Stimulated activated CD4-positive, alpha-beta T cell treated with anti-CD3 and anti-CD28 coated beads, TNF-alpha, amount 100 ng/mL, for 24 hours (primary cell): Measurements from ENCODE around the gene ZNF831.

Experiments
- DNase-seq, 3 experiments: peaks; one replicate each; pipeline ENCODE4 v3.0.0-alpha.2; 2020; ENCODE audit warnings: low read depth in 3 of 3

Gene ZNF831

DNA sequence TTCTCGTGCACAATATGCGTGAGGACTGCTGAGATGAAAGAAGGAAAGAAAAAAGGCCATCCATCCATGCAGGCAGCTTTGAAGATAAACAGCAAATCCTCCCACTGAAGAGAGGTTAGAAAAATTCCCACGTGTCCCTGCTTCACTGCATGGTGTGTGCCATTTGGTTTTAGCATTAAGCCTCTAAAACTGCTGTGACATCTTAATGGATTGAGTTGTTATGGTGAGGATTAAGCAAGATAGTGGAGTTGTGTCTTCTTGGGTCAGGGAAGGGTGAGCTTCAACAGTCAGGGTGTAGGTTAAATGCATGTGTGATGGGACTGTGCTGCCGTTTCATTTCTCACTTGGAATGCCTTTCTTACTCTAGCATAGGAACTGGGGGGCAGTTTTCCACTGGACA, 50.5 kb downstream of the ZNF831 start:
- no peak for DNase-seq

DNA sequence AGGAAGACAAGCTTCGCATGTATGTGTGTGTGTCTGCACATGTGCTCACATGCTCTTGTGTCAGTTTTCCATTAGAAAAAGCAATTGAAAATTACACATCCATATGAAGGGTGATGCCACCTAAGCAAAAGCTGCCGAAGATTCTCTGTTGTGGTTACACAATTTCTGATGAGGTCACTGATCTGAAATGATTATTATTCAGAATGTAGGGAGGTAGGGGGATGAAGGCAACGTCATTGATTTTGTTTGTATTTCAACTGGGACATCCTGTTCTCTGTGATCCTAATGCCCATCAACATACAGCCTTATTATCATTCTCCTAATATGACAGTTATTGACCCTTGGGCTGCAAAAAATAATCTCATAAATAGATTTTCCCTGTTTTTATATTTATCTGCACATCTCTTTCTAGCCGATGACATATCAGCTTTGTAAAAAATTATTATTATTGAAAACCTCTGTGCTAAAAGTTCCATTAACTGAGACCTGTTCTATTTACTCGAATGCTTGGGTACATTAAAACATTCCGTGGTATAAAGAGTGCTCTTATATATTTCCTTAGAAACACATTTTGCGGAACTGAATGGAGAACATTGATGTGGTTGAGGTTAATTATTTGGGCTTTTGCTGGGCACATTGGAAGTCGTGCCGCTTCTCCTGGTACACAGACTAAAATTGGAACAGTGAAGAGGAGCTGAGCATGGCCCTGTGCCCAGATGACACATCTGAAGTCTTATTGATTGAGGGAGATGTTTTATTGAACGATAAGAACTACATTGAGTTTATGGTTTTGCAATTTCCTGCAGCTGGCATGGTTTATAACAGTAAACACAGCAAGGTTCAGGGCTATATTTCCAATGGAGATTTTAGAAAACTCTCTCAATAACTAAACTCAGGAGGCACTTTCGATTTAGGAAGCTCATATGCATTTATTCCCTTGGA, 51.3 kb downstream of the ZNF831 start:
- DNase-seq: no peak

DNA sequence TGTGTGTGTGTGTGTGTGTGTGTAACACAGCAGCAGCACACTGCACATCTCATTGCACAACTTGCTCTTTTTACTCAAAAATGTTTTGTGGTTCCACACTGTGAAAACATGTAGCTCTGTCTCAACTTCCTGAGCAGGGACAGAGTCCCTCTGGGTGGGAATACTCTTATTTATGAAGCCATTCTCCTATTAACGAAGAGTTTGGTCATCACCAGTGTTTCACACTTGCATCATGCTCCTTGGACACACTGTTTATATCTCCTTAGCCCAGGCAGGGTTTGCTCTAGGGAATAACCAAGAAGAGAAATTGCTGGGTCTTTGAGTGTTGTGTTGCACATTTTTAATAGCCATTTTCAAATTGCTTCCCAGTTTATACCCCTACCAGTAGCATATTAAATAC, 53.6 kb downstream of the ZNF831 start:
- DNase-seq: no peak

DNA sequence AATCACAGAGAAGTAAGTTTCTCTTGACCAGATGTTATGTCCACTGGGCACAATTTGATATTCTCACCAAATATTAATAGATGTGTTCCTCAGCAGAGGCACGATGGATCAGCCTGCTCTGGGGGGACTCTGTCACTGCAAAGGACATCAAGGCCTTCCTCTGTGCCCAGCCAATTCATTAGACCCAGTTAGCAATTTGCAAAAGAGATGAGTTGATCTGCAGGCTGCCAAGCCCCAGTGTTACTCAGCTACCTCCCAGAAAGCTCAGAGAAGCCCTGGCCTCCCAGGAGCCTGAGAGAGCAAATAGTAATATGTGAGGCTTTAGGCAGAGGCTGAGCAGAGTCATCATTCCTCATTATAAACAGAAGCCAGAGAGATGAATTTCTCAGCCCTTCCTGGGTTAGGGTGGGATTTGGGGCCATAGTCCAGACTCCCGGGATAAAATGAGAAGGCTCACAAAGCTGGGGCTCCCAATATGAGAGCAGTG, 54.2 kb downstream of the ZNF831 start:
- DNase-seq: no peak

DNA sequence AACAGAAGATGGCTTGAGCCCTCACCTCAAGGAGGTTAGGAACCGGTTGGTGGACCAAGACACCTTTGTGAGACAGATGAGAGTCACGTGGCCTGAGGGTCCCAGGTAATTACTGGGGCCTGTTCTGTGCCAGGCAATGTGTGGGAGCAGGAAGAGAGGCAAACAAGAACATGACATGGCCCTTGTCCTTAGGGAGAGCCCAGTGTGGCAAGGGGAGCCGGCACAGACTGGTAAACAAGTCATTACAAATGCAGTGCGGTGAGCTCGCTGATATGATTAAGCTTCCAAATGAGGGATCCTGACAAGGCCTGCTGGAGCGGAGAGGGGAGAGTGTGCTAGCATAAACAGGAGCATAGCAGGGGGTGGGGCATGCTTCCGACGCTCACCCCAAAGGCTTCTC, 55.6 kb downstream of the ZNF831 start:
- no peak for DNase-seq

DNA sequence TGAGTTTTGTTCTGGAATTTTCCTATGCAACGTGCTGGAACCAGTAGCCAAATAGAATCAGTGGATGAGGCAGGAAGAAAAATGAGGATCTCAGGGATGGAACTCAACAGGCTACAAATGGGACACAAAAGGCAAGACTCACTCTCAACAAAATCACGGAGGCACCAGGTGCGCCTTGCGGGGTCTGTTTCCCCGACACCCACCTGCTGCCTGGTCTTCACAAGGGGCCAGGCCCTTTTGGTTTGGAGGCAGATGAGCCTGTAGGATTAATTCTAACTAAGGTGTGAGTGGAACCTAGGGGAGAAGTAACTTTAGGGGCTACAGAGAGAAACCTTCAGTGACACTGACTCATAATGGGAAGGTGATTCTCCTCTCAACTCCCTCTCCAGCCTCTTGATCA, 56.5 kb downstream of the ZNF831 start:
- no peak for DNase-seq

DNA sequence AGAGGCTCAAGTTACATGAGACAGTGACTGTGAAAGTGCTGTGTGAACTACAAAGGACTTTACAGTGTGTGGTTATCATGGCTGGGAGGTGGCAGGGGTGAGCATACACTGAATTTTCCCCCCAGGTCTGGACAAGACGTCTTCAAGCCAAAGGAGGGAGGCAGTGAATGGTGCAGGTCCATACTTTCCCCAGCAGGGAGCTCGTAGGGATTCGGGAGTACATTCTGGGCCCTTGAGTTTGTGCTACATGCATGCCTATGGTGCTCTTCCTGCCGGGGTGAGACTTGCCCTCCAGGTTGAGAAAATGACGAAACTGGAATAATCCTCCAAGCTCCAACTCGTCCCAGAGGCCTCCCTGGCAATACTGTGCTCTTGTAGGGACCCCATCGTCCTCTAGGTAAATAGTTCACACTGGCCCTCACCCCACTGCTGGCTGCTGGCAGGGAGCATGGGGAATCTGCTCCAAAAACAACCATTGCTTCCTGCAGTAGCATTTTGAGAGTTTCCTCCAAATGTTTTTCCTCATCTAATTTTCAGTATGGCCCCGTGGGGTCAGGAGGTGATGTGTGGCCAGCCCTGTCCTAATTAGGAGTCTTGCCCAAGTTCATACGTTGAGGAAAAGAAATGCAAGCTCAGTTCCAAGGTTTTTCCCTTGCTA, 57.6 kb downstream of the ZNF831 start:
- no peak for DNase-seq

DNA sequence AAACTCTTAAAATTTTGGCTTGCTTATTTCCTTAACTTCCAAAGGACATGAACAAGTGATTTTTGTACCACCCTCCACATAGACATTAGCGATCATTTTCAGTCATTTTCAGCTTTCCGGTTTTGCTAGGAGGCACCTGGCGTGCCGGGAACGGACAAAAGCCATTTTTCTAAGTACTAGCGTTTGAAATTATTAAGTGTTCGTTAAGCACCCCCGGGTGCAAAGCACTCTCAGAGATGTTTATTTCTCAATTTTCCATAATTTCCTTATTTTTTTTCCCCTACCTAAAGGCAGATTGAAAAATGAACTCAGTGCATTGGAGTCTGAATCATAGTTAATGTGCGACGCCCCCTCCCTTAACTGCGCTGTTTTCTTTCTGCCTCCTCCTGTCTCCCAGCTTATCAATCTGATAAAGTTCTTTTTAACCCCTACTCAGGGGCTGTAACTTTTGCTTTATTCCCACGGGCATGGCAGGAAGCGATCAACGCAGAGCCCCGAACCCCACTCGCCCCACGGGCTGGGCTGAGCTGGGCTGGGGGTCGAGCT, 58.2 kb downstream of the ZNF831 start:
- DNase-seq: no peak

DNA sequence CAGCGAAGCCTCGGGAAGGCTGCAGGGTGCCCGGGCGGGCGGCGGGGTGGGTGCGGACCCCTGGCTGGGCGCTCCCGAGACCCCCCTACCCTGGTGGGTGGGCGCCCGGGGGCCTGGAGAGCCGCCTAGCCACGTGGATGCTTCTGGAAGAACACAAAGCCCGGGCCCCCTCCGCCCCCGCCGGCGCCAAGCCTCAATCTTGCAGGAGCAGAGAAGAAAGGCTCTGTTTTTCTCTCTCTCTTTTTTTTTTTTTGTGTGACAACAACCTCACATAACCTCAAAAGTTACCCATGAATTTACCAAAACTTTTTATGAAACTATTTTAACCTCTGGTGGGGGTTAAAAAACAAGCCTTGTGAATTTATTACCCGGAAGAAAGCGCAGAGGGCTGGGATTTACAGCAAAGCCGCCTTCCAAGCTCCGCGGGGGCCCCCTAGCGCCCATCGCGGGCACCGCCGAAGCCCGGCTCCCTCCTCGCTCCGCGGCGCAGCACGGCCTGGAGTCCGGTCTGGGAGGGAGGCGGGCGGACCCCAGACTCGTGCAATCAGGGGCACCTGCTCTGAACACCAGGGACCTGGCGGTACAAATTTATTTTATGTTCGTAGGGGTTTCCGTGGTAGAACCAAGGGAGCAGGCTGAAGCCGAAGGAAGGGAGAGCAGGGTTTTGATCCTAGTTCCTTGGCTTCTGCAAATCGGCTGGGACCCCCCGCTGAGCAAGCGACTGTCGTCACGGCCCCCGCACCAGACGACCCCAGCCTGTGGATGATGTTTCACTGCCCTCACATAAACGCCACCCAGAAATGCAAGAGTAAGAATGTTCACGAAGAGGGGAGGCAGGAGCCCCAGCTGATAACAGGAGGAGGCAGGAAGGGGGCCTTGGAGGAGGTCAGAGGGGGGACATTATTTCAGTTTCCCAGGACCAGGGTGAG, 58.9 kb downstream of the ZNF831 start:
- DNase-seq: peak; percentile 65 to 83 (median 75)

DNA sequence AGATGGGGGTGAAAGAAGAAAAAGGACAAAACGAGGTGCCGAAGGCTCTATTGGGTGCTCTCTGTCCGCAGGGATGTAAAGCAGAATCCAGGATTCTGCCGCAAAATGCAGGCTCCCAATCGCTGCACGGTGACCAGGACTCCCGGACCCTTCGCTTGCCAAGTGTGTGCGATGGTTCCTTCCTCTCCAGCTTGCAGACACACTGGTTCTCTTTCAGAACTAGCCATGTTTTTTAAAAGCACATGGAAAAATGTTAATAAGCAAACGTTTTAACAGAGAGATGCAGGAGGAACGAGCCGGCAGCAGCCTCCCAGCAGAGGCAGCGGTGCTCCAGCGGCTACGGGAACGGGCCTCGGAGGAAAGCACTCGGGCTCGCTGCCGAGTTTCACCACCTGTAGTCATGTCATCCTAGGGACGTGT, 59.6 kb downstream of the ZNF831 start:
- no peak for DNase-seq

DNA sequence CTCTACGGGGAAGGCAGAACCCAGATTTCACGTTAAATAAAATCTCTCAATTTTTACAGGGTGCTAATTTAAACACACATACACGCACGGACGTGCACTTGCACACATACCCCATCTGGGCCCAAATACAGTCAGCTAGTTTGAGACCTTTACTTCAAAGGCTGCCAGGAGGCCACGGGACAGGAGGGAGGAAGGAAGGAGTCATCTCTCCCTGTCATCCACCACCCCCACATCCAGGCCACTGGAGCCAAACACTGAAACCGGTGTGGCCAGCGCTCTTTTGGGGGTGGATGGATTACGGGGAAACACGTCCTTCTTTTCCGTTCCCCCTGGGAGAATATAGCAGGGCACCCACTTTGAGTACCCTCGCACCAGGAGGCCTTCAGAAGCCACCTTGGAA, 60.1 kb downstream of the ZNF831 start:
- no peak for DNase-seq

DNA sequence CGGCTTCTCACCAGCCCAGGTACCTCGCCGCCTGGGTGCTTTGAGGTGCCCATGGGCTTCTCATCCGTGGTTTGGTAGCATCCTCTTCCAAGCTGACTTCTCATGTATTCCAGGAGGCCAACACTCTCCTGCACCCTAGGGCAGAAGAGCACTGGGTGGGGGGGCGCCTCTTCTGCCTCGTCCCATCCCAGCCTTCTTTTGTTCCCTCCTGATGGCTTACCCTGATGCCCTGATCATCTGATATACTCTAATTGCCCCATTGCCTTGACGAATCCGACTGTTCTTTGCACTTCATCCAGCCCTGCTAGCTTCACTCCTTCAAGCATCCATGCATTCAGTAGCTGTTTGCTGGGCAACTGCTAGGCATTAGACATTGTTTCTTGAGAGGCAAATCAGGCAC, 60.6 kb downstream of the ZNF831 start:
- DNase-seq: no peak

DNA sequence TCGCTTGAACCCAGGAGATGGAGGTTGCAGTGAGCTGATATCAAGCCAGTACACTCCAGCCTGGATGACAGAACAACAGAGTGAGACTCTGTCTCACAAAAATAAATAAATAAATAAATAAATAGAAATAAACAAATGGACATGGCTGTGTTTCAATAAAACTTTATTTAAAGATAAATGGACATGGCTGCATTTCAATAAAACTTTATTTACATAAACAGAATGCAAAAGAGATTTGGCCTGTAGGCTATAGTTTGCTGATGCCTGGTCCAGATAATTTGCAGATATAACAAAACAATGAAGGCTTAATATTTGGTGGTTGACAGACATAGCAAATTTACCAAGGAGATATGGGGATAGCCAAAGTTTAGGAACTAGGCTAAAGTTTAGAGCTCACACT, 66.8 kb downstream of the ZNF831 start:
- no peak for DNase-seq

DNA sequence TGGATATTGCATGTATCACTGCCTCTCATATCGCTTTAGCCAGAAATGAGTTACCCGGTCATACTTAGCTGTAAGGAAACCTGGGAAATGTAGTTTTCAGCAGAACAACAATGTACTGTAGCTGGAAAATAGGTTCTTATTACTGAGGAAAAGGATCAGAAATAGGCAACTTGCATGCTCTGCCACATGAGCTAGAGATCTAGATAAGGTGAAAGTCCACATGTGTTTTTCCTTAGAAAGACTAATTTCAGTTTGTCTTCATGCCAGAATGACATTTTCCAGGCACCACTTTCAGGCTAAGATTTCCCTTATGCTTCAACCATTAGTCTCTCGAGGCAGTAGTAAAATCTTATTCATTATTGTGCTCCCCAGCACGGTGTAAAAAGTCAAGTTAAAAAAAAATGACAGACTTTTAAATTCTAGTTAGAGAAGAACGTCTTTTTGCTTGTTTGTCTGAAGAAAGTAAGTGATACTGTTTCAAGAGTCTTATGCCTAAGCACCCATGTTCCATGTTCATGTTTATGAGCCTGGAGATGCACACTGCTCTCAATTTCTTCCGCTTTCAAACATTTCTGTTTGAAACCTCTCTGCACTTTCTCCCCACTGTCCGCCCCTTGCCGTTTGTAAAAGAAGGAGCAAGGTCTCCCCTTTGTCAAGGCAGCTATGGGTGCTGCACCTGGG, 67.6 kb downstream of the ZNF831 start:
- DNase-seq: no peak

DNA sequence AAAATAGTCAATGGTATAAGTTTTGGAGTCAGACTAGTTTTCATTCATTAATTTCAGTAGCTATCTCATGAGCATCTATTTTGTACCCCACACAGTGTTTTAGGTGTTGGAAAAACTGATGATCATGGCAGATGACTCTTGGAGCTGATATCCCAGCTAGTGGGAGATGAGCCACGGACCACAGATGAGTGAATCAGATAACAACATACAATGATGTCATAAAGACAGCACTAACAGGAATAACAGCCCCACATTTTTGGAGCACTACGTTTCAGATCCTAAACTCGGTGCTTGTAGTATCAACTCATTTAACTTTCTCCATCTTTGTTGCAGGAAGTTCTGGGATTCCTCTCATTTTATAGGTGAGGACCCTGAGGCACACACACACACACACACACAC, 69.0 kb downstream of the ZNF831 start:
- no peak for DNase-seq

DNA sequence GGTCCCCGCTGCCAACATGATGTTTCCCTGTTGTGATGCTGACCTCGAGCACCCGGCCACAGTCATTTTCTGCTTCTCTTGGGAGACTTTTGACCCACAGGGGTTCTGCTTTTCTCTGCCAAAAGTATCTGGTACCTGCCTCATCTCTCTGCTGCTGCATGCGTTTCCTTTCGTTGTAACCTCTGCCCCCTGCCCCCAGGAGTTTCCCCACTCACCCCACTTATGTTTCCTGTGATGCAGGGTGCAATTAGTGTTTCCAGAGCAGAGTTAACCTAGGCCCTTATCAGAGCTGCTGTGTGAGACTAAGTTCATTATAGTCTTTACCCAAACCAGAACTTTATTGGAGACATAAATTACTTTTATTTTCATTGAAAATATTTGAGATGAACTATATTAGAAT, 71.6 kb downstream of the ZNF831 start:
- no peak for DNase-seq

DNA sequence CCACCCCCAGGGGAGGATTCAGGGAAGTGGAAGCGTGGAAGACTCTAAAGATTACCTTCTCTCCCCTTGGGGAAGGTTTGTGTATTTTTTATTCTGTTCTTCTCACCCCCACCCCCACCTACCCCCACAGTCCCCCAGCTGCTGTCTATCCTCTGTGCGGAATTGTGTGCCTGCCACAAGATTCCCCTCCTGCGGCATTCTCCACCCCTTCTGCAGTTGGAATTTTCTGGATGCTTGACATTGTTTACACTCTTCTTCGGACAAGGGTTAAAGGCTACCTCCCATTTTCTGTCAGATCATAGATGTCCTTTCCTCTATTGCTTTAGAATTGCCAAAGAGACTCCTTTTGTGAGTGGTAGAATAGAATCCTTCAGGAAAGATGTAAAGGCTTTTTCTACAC, 76.4 kb downstream of the ZNF831 start:
- no peak for DNase-seq

DNA sequence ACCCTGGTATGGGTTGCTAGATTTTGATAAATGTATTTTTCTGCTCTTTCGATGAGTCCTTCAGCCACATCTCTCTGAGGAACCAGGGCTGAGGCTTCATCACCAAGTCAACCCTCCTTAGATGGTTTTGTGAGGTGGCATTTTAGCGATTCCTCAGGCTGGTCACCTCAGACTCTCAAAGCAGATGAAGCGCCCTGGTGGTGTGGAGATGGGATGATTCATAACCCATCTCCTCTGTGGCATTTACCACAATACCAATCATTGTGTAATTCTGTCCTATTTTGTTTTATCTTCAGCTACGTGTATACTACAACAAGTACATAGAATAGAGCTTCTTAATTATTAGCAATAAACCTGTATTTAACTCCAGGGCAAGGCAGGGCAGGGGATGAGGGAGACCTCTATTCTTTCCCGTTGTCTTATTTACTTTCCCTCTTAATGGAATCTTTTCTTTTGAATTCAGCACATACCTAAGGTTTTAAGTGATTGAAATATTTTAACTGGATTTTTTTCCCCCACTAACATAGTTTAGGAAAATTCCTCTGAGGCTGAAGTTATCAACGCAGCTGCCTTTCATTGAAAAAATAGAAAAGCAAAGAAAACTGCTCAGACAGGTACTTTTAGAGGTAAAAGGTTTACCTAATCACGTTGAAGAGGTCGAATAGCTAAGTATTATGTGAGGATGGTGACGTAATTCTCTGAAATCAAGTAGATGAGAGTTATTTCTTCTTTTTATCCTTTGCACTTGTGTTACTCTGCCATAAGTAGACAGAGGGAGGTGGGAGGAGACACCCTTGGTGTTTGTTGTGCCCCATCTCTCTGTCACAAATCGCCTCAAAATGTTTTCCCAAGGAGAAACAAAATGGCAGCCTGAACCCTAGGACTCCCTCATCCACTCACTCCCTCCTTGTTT, 79.3 kb downstream of the ZNF831 start:
- no peak for DNase-seq

DNA sequence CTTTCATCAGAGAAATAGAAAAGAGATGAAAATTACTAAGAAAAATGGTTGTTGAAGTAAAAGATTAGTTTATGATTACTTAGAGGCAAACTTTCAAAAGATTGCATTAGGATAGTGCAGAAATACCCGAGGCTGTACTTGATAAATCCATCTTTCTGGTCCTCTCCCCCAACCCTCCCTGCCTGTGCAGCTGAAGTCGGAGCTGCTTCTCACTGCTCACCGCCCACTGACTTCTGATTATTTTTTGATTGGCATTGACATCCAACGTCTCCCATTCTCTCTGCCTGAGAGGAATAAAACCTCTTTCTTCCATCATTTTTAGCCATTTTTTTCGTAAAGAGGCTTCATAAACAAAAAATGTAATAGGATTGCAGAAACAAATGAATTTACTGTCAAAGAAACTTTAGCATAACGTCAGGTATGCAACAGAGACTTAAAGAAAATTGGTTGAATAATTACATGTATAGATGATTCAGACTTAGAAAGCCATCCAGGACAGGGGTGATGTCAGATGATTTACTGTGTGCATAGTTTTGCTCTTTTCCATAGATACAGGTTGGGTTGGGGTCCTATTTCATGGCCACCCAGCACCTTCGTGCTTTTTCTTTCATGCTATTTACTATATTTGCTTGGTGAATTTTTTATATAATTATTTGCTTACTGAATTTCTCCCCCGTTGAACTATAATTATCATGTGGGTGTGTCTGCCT, 83.2 kb downstream of the ZNF831 start:
- DNase-seq: no peak
